T1000 (cell line): Measurements from ENCODE around the gene MAML2.

Experiments used
- DNase-seq: peaks from one replicate; lab custom pipeline; 2025; ENCODE audit warnings: mixed read lengths; lab: John Stamatoyannopoulos, UW

Gene MAML2

DNA sequence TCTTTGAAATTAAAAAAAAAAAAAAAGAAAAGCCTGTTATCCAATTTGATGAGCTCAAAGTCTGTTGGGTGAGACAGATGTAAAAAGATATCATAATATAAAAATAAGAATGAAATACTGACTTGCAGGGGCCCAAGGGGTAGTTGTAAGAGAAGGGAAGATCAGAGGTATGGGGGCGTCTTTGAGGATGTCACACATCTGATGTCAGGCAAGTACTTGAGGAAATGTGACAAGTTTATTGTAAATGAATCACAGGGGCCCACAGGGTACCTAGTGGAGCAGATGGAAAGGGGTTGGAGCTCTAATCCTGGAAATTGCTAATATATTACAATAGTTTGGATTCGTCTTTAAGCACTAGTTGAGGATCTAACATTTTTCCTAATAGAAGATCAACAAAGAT lies 131.6 kb downstream of the MAML2 start:
- no peak for DNase-seq

DNA sequence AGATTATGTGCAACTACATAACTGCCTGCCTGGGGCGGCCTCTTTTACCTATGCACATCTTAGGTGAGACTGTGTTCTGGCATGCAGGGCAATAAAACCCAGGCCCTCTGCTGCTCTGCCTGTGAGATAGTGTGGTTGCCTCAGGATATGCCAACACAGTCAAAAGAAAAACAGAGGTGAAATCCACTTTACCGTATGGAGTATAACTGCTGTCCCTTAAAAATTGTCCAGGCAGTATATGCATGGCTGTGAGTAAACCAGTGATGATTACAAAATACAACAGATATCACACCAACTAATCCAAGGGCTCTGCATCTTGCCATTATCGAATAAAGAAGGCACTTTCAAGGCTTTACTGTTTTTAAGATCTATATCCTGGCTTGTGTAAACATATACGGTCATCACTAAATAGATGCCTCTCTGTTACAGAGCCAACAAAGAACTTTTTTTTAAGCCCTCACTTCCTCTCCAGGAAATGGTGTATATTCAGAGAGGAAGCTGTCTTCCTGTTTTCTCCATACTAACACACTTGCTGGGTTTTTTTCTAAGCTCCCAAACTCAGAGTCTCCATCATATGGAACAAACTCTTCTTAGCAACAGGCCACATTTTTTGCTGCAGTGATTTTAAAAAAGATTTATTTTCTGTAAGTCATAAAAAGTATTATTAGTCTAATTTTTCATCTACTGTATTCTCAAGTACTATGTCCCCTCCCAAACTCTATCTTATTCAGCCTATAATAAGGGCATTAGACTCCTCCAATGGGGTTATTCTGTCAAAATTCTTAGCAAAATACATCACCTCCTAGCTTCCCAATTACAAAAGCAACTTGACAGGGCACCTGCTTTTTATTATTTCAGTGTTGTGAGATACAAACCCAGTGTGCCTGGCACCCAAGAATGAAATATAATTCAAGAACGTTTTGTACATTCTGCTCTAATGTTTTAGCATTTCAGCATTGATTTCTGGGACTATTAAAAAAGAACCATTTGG lies 135.2 kb downstream of the MAML2 start:
- no peak for DNase-seq

DNA sequence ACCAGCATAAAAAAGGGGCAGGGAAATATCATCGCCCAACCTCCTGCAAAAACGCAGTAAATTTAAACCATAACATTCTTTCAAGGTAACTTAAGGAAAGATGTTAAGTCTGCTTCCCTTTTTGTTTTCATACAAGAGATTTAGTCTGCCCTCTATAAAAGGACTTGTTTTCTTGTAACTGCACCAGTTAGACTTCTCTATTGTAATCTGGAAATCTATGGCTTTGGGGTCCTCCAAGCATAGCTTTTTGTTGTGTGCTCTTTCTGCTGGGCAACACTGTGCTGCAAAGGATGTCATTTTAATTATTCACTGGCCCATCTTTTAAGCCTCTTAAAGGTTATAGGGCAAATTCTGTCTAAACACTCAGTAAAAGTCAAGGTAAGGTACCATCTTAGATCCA lies 136.0 kb downstream of the MAML2 start:
- DNase-seq = no peak

DNA sequence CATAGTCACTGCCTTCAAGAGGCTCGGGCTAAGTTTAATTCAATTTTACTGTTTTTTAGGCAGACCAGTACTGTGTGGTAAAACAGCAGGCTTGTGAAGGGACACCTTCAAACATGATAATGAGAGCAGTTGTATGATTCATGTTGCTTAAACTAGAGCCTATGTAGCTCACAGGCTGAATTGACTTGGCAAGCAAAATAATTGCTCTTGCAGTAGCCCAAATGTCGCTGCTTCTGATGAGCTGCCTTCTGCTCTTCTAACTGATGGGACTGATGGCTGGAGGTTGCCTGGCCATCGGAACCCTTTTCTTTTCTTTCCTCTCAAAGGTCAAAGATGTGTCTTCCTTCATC lies 137.6 kb downstream of the MAML2 start:
- DNase-seq = no peak

DNA sequence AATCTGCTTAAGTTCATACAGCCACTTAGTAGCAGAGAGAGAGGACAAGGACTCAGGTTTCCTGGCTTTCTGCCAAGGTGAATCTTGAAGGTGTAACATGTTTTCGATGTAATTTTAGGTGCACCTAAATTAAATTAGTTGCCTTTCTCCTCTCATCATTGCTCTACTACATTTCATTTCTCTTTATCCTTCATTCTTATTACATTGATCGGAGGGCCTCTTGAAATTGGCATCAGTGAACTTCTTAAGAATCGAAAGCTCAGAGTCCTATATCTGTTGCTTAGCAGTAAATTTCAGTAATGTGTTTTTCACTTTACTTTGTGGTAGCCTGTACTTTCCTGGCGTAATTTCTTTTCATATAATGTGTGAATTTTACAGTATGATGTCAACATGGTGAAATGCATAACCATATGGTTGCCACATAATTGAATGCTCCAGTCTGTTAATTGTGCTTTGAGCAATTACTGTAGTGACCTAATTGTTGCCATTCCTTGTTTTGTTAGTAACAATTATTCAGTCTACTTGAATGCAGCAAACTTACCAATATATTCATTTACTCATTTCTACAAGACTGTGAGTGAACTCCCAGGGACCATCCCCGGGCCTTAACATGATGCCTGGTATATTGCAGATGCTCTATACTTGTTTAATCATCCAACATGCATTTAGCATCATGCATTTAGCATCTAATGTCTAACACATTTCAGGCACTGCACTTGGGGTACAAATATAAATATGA lies 138.1 kb downstream of the MAML2 start:
- DNase-seq = no peak

DNA sequence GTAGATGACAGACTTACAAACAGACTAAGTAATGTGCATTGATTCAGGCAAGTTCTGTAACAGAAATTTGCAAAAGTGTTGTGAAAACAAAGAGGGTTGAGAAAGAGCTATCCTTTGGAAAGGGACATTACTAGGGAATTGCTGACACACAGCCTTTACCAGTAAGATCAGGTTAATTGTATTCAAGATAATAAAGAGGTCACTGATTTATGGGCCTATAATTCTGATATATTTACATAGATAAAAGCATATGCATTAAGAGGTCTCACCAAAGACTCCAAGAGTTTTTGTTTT lies 138.7 kb downstream of the MAML2 start:
- no peak for DNase-seq

DNA sequence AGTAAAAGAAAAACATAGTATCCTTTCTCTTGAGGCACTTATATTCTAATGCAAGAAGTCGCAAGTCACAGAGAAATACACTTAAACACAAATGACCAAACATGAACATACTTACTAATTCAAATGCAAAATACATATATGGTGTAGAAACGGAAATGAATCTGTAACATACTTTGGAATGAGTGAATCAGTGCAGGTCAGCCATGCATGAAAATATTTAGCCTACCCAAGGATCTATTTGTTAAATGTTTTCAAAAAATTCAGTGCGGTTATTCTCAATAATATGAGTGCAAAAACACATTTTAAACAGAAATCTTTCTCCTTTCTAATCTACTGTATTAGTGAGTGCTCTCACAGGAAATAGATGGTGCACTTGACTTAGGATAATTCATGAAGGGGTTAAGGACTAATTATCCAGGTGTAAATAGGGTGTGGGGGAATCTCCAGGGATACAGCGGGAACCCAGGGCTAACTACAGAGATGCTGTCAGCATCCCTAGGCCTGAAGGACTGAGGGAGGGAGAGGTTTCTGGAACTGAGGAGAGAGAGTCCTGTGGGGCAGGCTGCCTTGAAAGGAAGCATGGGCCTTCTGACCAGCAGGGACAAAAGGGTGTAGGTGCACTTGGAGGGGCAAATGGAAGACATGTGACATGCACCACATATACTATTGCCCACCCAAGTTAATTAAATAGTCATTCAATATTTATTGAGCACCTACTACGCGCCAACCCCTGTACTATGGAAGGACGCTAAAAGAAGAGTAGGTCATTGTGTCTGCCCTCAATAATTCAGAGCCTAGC lies 139.2 kb downstream of the MAML2 start:
- DNase-seq = no peak

DNA sequence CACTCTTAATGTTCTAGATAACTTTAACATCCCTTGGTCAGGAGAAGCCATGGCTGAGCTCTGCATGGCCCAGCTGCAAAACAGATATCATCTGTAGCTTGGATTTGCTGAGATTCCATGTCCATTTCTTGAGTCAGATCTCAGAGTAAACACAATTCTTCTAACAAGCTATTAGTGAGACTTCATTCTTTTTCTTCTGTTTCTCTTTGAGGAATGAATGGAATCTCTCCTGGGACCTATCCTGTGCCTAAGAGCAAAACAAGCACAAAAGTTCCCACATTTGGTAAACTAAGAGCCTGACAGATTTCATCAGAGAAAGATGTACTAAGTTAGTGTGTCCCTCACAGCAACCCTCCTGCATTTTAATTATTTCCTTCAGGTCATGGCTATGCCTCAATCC lies 142.8 kb downstream of the MAML2 start:
- DNase-seq = no peak

DNA sequence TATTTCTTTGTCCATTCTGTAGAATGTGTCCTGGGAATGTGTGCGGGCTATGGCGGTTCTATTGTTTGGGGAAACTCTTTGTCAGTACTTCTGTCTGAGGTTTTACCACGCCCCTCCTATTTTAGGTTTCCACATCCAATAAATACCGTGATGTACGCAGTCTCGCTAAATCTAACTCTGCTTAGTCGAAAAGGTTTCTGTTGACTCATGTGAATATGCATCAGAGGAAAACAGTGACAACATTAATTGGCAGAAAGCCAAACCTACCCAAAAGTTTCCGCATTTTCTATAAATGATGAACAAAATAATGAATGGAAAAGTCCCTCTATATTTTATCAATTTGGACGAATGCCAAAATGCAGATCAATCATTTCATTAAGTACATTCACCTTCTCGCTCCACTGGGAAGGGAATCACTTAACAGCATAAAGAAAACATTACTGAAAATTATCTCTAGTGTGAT lies 143.4 kb downstream of the MAML2 start:
- DNase-seq = peak; percentile 12

DNA sequence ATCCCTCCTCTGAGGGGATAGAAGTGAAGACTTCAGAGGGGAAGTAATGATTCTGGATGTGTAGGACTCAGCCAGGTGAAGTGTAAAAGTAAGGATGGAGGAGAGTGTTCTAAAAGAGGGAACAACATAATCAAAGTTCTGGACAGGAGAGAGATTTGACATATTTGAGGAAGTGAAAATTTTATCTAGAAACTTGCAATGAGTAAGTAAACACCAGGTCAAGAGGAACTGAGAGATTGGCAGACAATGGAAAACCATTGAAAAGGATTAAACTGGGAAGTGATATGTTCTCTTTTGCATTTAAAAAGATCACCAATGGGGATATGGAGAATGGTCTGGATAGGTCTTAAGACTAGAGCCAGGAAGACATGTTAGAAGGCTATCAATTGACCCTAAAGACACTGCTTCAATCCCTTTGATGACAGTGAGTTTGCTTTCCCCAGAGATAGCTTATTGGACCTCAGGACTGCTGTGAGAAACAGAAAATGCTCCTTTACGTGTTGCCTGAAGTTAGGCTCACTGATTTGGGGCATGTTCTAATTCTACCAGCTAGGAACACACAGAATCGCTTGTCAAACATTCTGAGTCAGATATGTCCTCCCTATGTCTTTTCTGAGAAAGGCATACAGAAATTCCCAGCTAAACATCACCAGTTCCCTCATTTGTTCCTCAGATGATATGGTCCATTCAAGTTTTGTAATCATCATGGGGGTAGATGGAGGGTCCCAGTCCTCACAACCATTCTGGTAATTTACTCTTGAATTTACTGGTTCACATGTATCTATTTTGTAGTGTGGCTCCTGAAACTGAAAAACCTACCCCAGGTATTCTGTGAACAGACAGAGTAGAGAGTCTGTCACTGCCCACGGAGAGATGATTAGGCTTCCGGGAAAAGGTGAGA lies 144.9 kb downstream of the MAML2 start:
- no peak for DNase-seq

DNA sequence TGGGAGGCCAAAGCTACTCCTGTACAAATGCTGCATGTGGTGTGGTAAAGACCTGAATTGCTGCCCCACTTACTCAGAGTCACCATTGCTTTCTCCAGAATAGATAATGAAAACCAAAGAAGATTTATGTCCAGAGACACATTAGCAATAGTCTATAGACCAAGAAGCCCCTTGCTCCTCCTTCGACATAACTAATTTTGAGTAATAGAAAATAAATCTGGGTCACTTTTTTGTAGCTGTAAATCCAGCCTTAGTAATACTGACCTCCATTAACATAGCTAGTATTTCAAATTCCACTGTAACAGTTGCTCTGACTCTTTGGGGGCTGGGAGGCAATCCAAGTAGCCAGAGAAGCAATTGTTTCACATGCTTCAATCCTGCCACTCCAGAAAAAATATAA lies 145.9 kb downstream of the MAML2 start:
- no peak for DNase-seq

DNA sequence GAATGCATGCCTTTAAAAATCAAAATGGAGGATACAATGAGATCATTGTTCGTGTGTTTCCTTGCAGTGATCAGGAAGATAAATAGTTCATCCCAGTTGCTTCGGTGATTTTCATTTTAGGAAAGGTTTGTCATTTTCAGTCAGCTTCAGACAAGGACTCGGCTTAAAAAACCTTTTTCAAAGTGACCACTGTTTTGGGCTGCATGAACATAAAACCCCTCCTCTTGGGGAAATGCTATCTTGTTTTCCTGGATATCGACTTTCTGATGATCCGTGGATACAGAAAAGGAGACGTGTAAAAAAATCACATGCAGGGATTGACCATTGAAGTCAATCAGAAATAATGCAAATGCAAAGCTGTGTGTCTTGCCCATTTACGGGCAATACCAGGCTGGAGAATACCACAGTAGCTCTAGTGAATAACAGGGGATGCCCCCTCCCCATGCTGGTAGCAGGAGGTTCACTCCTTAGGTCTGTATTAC lies 146.8 kb downstream of the MAML2 start:
- no peak for DNase-seq

DNA sequence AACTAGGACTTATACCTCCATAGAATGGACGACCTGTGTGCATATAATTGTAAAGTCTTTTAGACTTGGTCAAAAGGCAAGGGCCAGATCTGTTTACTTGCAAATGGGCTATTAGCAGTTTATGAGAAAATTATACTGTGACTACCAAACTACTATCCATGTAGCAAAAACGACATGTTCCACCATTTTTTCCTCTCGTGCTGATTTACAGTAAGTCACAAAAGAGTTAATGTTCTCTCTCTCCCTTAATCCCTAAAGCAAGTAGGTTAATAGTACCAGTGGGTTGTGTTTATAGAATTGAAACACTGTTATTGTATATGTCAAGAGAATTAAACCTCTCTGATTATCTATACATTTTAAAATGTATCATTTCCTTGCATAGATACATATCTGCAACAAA lies 147.3 kb downstream of the MAML2 start:
- DNase-seq = no peak

DNA sequence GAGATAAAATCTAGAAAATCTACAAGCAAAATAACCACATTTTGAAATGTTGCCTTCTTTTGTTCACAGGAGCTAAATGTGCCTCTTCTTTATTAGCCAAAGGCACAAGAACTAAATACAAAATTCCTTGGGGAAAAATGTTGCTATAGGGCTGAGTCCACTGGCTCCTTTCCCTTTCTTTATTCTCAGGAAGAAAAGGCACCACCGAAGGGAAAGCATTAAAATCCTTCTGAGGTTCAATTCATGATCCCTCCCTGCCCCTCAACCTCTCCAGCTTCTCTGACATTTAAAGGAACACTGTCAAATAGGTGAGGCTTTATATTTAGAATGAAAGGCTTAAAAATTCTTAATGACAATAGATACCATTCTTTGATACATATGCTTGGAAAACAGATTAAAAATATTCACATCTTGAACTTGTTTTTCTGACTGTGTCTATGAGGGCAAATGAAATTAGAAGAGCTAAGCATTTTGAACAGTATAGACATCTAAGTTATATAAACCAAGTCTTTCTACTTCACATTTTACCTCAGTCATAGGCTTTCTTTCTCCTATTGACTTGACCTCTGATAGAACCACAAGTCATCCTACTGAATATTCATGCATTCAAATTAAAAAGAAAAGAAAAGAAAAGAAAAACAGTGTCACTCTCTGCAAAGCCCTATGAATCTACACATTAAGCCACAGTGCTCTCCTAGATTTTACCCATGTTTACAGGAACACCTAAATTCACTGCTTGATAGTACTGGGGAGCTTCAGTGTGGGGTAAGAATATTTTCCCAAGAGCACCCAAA lies 148.2 kb downstream of the MAML2 start:
- no peak for DNase-seq

DNA sequence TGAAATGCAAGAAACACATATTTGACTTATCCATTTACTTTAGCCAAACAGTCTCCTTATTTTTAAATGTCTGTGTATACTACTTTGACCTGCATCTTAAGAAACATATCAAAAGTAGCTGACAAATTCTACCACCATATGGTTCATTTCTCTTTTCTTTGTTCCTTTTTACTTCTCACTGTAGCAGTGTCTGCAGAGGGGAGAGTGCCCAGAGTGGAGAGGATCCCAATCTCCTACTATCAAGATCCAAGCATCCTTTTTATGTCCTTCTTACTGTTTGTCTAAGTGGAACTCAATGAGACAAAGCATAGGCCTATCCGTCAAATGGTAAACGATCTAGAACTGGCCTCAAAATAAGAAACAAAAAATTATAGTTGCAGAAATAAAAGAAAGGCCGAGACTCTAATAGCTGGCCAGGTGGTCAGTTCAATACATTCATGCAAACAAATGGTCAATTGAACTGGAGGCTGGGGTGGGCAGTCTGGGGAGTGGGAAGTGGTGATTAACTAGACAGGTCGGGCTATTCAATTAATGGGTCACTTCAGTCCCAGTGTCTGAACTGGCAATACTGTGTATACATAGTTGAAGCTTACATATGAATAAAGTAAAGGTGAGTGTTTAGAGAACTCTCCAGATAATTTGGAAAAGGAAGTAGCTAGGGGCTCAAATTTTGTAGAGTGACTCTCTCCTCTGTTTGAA lies 149.1 kb downstream of the MAML2 start:
- no peak for DNase-seq

DNA sequence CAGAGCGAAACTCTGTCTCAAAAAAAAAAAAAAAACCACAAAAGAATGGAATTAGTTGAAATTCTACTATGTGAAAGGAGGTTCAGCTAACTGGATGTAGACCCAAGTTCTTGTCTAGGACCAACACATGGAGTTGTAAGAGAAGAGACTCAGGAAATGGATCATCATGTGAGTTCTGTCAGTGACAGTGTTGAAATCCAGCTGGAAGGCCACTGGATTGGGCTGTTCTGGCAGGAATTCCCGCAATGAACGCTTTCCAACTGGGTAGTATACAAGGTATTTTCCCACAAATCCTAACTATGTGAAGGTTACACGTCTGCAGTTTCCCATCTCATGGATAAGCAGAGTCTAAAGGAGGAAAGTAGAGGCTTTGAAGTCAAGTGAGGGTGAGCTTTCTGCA lies 151.2 kb downstream of the MAML2 start:
- DNase-seq = no peak

DNA sequence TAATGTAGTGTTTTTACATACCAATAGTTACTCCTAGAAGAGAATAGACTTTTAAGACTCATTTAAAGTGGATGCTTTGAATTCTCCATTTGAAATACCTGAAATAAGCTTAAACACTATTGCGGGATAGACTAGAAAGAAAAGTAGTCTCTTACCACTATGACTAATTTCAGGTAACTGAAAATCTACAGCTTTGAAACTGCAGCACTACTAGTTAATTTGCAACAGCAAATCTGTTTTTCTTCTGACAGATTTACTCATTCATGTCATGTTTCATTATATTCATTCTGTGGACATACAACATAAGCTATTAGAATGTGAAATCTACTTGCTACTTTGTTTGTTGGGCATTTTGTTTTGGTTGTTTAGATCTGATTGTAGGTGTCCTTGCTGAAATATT lies 153.6 kb downstream of the MAML2 start:
- no peak for DNase-seq

DNA sequence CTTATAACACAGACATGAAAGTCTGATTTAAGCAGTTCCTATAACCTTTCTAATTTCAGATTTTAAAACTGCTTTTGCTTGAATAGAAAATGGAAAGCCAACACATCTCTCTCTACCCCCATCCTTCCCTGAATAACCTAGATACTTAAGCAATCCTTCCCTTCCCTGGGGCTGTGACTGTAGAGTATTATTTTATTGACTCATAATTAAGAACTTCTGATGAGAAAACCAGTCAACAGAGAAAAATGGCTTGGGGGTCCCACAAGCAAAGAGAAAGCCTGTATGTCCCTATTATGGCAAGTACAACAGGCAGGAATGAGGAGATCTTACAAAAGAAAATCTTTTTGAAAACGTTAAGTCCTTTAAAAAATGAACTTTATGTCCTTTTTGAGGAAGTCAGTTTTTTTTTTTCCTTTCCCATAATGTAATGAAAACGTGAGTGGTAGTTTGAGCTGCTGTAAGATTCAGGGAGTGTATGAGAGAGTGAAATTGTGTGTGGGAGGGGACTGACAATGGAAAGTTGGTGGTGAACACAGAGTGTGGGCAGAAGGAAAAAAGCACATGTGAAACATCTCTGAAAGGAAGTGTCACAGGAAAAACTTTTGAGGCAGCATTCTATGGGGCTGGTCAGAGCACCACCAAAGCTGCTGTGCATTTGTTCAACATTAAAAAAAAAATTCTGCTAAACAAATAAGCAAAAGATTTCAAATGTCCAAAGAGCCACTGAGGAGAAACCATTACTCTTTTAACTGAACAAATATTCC lies 154.6 kb downstream of the MAML2 start:
- no peak for DNase-seq

DNA sequence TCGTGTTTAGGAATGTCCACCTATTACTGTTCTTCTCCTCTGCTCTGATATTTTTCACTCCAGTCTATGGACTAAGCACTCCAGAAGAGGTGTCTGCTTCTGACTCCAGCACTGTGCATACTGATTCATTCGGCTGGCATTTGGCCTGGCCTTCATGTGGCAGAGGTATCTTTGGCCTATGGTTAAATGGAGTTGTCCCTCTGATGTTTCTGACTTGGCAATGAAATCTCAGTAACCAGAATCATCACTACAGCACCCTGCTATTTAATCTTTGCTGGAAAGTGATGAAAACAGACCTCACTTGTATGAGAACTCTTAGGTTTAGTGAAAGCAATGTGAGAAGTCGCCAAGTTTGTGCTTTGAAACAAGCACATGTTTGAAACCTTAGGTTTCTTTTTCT lies 155.2 kb downstream of the MAML2 start:
- DNase-seq = peak; percentile 42
